Thyroid gland (tissue), 4 donors: Measurements from ENCODE around the gene FHIT. TPM values are rescaled to one million over a fixed set of nuclear protein-coding genes. Genes with fewer than 3 reads are reported as not detected.

Source experiments
- DNase-seq, 2 donors: peaks; one replicate each; pipeline ENCODE4 v3.0.0-alpha.2; 2019
- H3K27ac ChIP-seq, 3 donors: fragments of 200-600 bp; sonication (generic); 1 replicate in 2 of 3; 2 replicates in 1 of 3; pipeline ENCODE4 v1.5.1; 2016 to 2019; ENCODE audit warnings: mild to moderate bottlenecking in 1 of 3, moderate library complexity in 1 of 3
- H3K27me3 ChIP-seq: fragments of 200-600 bp; sonication (generic); one replicate; pipeline ENCODE4 v1.5.1; 2019
- H3K36me3 ChIP-seq, 2 donors: fragments of 200-600 bp; sonication (generic); one replicate each; pipeline ENCODE4 v1.5.1; 2016 to 2019
- H3K4me1 ChIP-seq, 2 donors: fragments of 200-600 bp; sonication (generic); one replicate each; pipeline ENCODE4 v1.5.1; 2017 to 2019
- H3K4me3 ChIP-seq, 3 donors: fragments of 200-600 bp; sonication (generic); replicated peaks in 1 of 3; 1 replicate in 2 of 3; 2 replicates in 1 of 3; pipeline ENCODE4 v1.5.1; 2016; ENCODE audit warnings: mild to moderate bottlenecking in 1 of 3
- H3K9me3 ChIP-seq: fragments of 200-600 bp; sonication (generic); one replicate; pipeline ENCODE4 v1.5.1; 2017
- POLR2A ChIP-seq, 2 donors: fragments of 450-650 bp; IDR thresholded peaks; one replicate each; pipeline ENCODE4 v1.6.1; 2017; ENCODE audit warnings: antibody characterized with exemption in 2 of 2, mild to moderate bottlenecking in 2 of 2, moderate library complexity in 1 of 2
- WGBS, 2 donors: methylation state at CpG; one replicate each; pipeline ENCODE4 v1.1.5; 2017; 5-methylcytosine and 5-hydroxymethylcytosine counted together
- intact Hi-C: fragments of 100-400 bp; cut with DNase I; formaldehyde crosslinking; loops from one replicate; pipeline ENCODE4 v1.15.1; 2023
- total RNA-seq, 4 donors: library from RNA; depleted of rRNA; stranded (reverse); fragments of >200 nt; gene quantifications; one replicate each; pipeline ENCODE4 v1.2.3, GENCODE V29; 2016
- TF ChIP-seq, protein P1 (sequence below), 6 experiments: fragments of 200-600 bp in 3 of 6; fragments of 450-650 bp in 3 of 6; sonication (generic) in 3 of 6; IDR thresholded peaks; one replicate each; pipeline ENCODE4 v1.5.1; 2016 to 2019; ENCODE audit warnings: antibody characterized with exemption in 6 of 6, mild to moderate bottlenecking in 2 of 6, inconsistent platforms in 1 of 6, moderate library complexity in 1 of 6

The FHIT gene
- total RNA-seq, 4 donors from 2014 or later, result 12.2 to 18.9 (median 16.2) TPM

DNA sequence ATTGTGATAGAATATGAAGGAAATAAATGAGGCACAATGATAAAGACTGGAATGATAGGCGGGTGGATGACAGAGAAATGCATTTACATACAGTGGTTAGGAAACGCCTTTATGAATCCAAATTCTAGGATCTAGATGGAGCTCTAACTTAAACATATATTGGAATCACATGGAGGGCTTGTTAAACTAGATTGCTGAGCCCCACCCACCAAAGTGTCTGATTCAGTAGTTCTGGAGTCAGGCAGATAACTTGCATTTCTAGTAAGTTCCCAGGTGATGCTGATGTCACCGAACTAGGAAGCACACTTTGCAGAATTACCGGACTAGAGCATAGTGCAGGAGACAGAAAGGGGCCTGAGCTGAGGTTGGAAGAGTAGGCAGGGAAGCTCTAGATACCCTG, 837.2 kb downstream of the FHIT start:
- Histone ChIP-seq H3K27ac (no peak overlapping the region), H3K27me3 (no peaks in the 10 kb centered on the region), H3K9me3 (no peaks in the 10 kb centered on the region), H3K36me3 (no peaks in the 10 kb centered on the region), H3K4me3 (no peak overlapping the region), H3K4me1 (no peaks in the 10 kb centered on the region)
- intact Hi-C loops, result no loop called here
- DNase-seq, result no peak
- TF ChIP-seq POLR2A (IDR thresholded peaks at IDR 0.05), result no peak
- TF ChIP-seq, protein P1, sequence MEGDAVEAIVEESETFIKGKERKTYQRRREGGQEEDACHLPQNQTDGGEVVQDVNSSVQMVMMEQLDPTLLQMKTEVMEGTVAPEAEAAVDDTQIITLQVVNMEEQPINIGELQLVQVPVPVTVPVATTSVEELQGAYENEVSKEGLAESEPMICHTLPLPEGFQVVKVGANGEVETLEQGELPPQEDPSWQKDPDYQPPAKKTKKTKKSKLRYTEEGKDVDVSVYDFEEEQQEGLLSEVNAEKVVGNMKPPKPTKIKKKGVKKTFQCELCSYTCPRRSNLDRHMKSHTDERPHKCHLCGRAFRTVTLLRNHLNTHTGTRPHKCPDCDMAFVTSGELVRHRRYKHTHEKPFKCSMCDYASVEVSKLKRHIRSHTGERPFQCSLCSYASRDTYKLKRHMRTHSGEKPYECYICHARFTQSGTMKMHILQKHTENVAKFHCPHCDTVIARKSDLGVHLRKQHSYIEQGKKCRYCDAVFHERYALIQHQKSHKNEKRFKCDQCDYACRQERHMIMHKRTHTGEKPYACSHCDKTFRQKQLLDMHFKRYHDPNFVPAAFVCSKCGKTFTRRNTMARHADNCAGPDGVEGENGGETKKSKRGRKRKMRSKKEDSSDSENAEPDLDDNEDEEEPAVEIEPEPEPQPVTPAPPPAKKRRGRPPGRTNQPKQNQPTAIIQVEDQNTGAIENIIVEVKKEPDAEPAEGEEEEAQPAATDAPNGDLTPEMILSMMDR (IDR thresholded peaks at IDR 0.05), result no peak
- WGBS, 2 donors, result 86 to 97% methylated on average over 4 of the region's 4 CpGs

DNA sequence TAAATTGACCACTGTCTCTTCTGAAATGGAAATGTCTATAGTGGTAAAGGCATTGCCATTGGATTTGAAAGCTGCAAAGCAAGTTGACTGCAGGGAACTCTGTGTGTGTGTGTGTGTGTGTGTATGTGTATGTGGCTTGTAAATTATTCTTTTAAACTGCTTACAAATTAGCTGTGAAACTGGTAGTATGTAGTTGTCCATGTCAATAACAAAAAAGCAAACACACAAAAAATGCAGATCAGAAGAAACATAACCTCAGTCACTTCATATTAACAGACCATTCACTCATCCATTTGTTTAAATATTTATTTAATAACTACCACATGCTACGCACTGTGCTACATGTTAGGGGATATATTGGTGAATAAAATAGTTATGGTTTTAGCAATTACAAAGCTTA, 837.7 kb downstream of the FHIT start:
- no peak overlapping the region for H3K27ac ChIP-seq
- no peak overlapping the region for H3K4me3 ChIP-seq
- TF ChIP-seq POLR2A (IDR thresholded peaks at IDR 0.05), result no peak
- TF ChIP-seq, protein P1 (IDR thresholded peaks at IDR 0.05), result no peak
- 94% methylated on average over 1 of the region's 1 CpG for WGBS, 2 donors
- H3K4me1 ChIP-seq, result no peaks in the 10 kb centered on the region
- no peaks in the 10 kb centered on the region for H3K27me3 ChIP-seq
- DNase-seq, result no peak
- no peaks in the 10 kb centered on the region for H3K36me3 ChIP-seq
- intact Hi-C loops, result no loop called here
- H3K9me3 ChIP-seq, result no peaks in the 10 kb centered on the region

DNA sequence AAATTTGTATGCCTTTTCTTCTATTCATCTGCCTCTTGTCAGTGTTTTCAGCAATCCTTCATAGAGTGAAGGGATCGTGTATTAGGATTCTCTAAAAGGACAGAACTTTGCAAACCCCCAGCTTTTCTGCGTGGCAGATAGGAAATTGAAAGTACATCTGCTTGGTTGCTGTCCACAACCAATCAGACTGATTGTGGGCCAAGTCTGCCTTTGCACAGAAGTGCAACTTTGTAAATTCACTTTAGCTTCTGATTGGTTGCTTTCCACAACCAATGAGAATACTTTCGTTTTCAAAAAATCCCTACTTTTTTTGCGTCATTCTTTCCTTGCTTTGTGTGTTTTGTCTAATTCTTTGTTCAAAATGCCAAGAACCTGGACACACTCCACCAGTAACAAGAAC, 847.4 kb downstream of the FHIT start:
- Histone ChIP-seq H3K4me3 (no peak overlapping the region), H3K9me3 (no peaks in the 10 kb centered on the region), H3K4me1 (no peaks in the 10 kb centered on the region), H3K27ac (no peak overlapping the region), H3K27me3 (no peaks in the 10 kb centered on the region), H3K36me3 (no peaks in the 10 kb centered on the region)
- no peak for DNase-seq
- TF ChIP-seq POLR2A (IDR thresholded peaks at IDR 0.05), result no peak
- TF ChIP-seq, protein P1 (IDR thresholded peaks at IDR 0.05), result no peak
- intact Hi-C loops, result no loop called here
- WGBS, 2 donors, result 88 to 95% methylated on average over 4 of the region's 4 CpGs

DNA sequence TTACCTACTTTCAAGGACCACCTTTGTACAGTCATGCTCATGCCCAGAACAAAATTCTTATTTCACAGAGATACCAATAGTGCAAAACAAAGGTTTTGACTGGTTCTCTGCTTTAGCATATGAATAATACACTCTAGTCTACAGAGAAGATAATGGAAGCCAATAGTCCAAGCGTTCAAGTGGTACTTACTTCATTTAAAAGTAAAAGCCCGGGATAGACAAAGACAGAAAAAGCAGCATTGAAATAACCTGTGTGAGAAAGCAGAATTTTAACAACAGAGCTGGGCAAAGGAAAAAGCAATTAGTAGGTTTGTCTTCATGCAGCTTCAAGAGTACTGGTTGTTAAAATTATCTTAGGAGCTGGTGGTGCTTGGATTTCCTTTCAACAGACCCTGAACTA, 848.3 kb downstream of the FHIT start:
- no peak for TF ChIP-seq POLR2A (IDR thresholded peaks at IDR 0.05)
- TF ChIP-seq, protein P1 (IDR thresholded peaks at IDR 0.05), result no peak
- Histone ChIP-seq H3K27me3 (no peaks in the 10 kb centered on the region), H3K27ac (no peak overlapping the region), H3K9me3 (no peaks in the 10 kb centered on the region), H3K4me1 (no peaks in the 10 kb centered on the region), H3K36me3 (no peaks in the 10 kb centered on the region), H3K4me3 (no peak overlapping the region)
- 73 to 86% methylated on average over 2 of the region's 2 CpGs for WGBS, 2 donors
- DNase-seq, result no peak
- intact Hi-C loops, result no loop called here

DNA sequence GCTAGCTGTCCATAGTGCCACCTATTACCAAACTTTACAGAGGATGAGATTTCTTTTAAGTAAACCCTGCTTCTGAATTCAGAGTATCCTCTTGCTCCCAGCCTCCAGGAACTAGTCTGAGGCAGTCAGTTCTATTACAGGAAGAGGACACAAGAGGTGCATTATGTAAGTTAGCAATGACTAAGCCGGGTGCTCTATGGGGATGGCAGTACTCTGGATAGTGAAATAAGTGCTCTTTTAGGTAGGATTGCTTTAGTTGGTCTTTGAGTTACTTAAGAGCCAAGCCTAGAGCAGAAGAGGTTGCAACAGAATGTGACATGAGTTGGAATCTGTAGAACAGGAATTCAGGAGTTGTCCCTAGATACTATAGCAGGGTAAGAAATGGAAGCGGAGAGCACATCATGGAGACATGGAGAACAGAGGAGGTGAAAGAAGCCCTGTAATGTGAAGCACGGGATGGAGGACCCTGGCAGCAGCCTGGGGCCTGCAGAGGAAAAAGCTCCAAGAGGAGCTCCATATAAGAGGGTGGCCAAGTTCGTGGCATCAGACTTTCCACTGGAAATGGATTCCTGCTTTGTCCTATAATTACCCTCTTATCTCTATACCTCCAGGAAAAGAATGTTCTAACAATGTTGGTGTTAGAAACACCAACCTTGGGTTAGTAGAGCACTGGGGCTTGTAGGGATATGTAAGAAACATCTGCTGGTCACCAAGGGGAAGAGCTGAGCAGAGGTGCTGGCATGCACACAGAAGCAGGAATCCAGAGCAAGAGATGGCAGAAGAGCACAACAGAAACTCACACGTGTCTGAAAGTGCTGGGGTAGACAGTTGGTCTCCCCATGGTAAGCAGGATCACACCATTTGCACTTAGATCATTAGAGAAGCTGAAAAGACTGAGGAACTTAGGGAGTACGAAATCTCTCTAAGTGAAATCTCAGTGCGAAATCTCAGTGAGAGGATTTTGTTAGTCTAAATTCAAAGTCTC, 851.1 kb downstream of the FHIT start:
- no peaks in the 10 kb centered on the region for H3K27me3 ChIP-seq
- TF ChIP-seq POLR2A (IDR thresholded peaks at IDR 0.05), result no peak
- TF ChIP-seq, protein P1 (IDR thresholded peaks at IDR 0.05), result no peak
- no peaks in the 10 kb centered on the region for H3K9me3 ChIP-seq
- H3K4me1 ChIP-seq, result no peaks in the 10 kb centered on the region
- no peaks in the 10 kb centered on the region for H3K36me3 ChIP-seq
- 76 to 92% methylated on average over 6 to 7 of the region's 7 CpGs for WGBS, 2 donors
- H3K4me3 ChIP-seq, result no peak overlapping the region
- DNase-seq, result no peak
- intact Hi-C loops, result no loop called here
- no peak overlapping the region for H3K27ac ChIP-seq
